Transverse colon (tissue), 4 donors: ENCODE results near the gene YTHDF1. TPM values are rescaled to one million over a fixed set of nuclear protein-coding genes. Genes with fewer than 3 reads are reported as not detected.
"Not testable (repeated sequence)": the region's sequence is repeated elsewhere in the genome, so short reads cannot be mapped to it uniquely, and the experiment has no call there.

Experiments
- DNase-seq: peaks from one replicate; pipeline ENCODE4 v3.0.0-alpha.2; 2019
- H3K27ac ChIP-seq, 4 donors: fragments of 200-600 bp; sonication (generic); 2 replicates each; pipeline ENCODE4 v1.5.1; 2016 to 2018; ENCODE audit warnings: inconsistent platforms in 4 of 4
- H3K27me3 ChIP-seq: fragments of 200-600 bp; sonication (generic); 2 replicates; pipeline ENCODE4 v1.5.1; 2017; ENCODE audit warnings: inconsistent platforms
- H3K36me3 ChIP-seq, 4 donors: fragments of 200-600 bp; sonication (generic); 2 replicates each; pipeline ENCODE4 v1.5.1; 2017 to 2019; ENCODE audit warnings: inconsistent platforms in 4 of 4
- H3K4me1 ChIP-seq, 4 donors: fragments of 200-600 bp; sonication (generic); 2 replicates each; pipeline ENCODE4 v1.5.1; 2017 to 2020; ENCODE audit warnings: inconsistent platforms in 4 of 4
- H3K4me3 ChIP-seq, 4 donors: fragments of 200-600 bp; sonication (generic); 1 replicate in 1 of 4; 2 replicates in 3 of 4; pipeline versions ENCODE4 v1.5.1 to v1.6.1; 2017 to 2019; ENCODE audit warnings: inconsistent platforms in 4 of 4
- H3K9me3 ChIP-seq, 2 donors: fragments of 200-600 bp; sonication (generic); 2 replicates each; pipeline ENCODE4 v1.5.1; 2017 to 2019; ENCODE audit warnings: inconsistent platforms in 2 of 2
- CTCF ChIP-seq, 5 experiments: fragments of 200-600 bp in 3 of 5; fragments of 450-650 bp in 2 of 5; sonication (generic) in 3 of 5; IDR thresholded peaks; 1 replicate in 2 of 5; 2 replicates in 3 of 5; pipeline ENCODE4 v1.5.1; 2016 to 2017; ENCODE audit warnings: antibody characterized with exemption in 5 of 5, inconsistent platforms in 3 of 5, mild to moderate bottlenecking in 2 of 5, moderate library complexity in 1 of 5
- EP300 ChIP-seq: sonication (generic); formaldehyde crosslinking; IDR thresholded peaks from one replicate; pipeline ENCODE4 v1.6.1; 2017; ENCODE audit warnings: antibody characterized with exemption, low read depth
- POLR2A ChIP-seq: fragments of 450-650 bp; IDR thresholded peaks from one replicate; pipeline ENCODE4 v1.6.1; 2016; ENCODE audit warnings: antibody characterized with exemption, mild to moderate bottlenecking, moderate library complexity
- POLR2AphosphoS5 ChIP-seq, 3 donors: sonication (generic); formaldehyde crosslinking; IDR thresholded peaks; one replicate each; pipeline ENCODE4 v1.6.1; 2016; ENCODE audit warnings: antibody characterized with exemption in 3 of 3
- WGBS, 2 donors: methylation state at CpG; one replicate each; pipeline ENCODE4 v1.1.5; 2018; ENCODE audit warnings: low coverage in 1 of 2; 5-methylcytosine and 5-hydroxymethylcytosine counted together
- in situ Hi-C, 4 donors: fragments of 200-750 bp; cut with MboI; loops; one replicate each; pipeline versions ENCODE4 v1.15.0 to v1.15.1; 2017; ENCODE audit warnings: low sequenced_read_pairs in 3 of 4, low pct_ligation_motif_present in 1 of 4, low pct_unique_long_range_greater_than_20kb in 1 of 4
- intact Hi-C: fragments of 100-400 bp; cut with DNase I; formaldehyde crosslinking; loops from one replicate; pipeline ENCODE4 v1.15.1; 2023; ENCODE audit warnings: low total_unique reads
- total RNA-seq, 4 donors: library from RNA; depleted of rRNA; stranded (reverse); fragments of >200 nt; gene quantifications; one replicate each; pipeline ENCODE4 v1.1.0, GENCODE V29; 2016

Gene YTHDF1
- total RNA-seq, 4 donors from 2014 or later = 29.4 to 35.2 (median 32.9) TPM

- DNase-seq = no peak
- Histone ChIP-seq H3K27ac (no peak overlapping the region), H3K9me3 (no peaks in the 10 kb centered on the region), H3K36me3 (no peaks in the 10 kb centered on the region), H3K27me3 (peaks cover 27% of the 10 kb centered on the region), H3K4me3 (no peak overlapping the region), H3K4me1 (no peaks in the 10 kb centered on the region)
- intact Hi-C loops = no loop called here
- TF ChIP-seq POLR2A = no peak
- TF ChIP-seq EP300 = no peak
- TF ChIP-seq POLR2AphosphoS5 (IDR thresholded peaks at IDR 0.05) = no peak
- no peak for TF ChIP-seq CTCF (IDR thresholded peaks at IDR 0.05)
- in situ Hi-C loops = no loop called here
- WGBS, 2 donors = 80% methylated on average over 14 of the region's 14 CpGs; no CpG with 5 or more reads in 1 of the 2 donors
These were observed 57.1 kb downstream of the YTHDF1 start for GRCh38 chr20:63158845-63159244.

- no peaks in the 10 kb centered on the region for H3K9me3 ChIP-seq
- 90 to 100% methylated on average over 1 to 2 of the region's 2 CpGs for WGBS, 2 donors
- H3K4me1 ChIP-seq = no peaks in the 10 kb centered on the region
- no peak for DNase-seq
- H3K4me3 ChIP-seq = no peak overlapping the region
- no peak overlapping the region for H3K27ac ChIP-seq
- in situ Hi-C loops = no loop called here
- intact Hi-C loops = no loop called here
- peaks cover 32% of the 10 kb centered on the region for H3K27me3 ChIP-seq
- TF ChIP-seq CTCF (IDR thresholded peaks at IDR 0.05) (no peak), POLR2AphosphoS5 (IDR thresholded peaks at IDR 0.05) (no peak), EP300 (no peak), POLR2A (no peak)
- H3K36me3 ChIP-seq = no peaks in the 10 kb centered on the region
These were observed 57.6 kb downstream of the YTHDF1 start for GRCh38 chr20:63158352-63158751.

- H3K9me3 ChIP-seq, H3K4me3 ChIP-seq, H3K27ac ChIP-seq, intact Hi-C loops, in situ Hi-C loops, H3K4me1 ChIP-seq, DNase-seq, H3K36me3 ChIP-seq: not testable (repeated sequence)
- H3K27me3 ChIP-seq = peaks cover 42% of the 10 kb centered on the region
- WGBS, 2 donors = 82% methylated on average over 13 of the region's 13 CpGs; no CpG with 5 or more reads in 1 of the 2 donors
These were observed 58.5 kb downstream of the YTHDF1 start for GRCh38 chr20:63157431-63157830.

GRCh38 chr20:63156221-63156671, 59.7 kb downstream of the YTHDF1 start:
- in situ Hi-C loops = no loop called here
- 76% methylated on average over 12 of the region's 12 CpGs; no CpG with 5 or more reads in 1 of the 2 donors for WGBS, 2 donors
- H3K9me3 ChIP-seq = no peaks in the 10 kb centered on the region
- H3K36me3 ChIP-seq = no peaks in the 10 kb centered on the region
- TF ChIP-seq CTCF (IDR thresholded peaks at IDR 0.05) = no peak
- no peak for TF ChIP-seq EP300
- no peak for TF ChIP-seq POLR2AphosphoS5 (IDR thresholded peaks at IDR 0.05)
- no peak for TF ChIP-seq POLR2A
- H3K4me1 ChIP-seq = no peaks in the 10 kb centered on the region
- intact Hi-C loops = no loop called here
- no peak for DNase-seq
- no peak overlapping the region for H3K27ac ChIP-seq
- H3K27me3 ChIP-seq = peaks cover 50% of the 10 kb centered on the region
- H3K4me3 ChIP-seq = no peak overlapping the region
